Measurements from ENCODE around the gene KAZALD1. TPM values are rescaled to one million over a fixed set of nuclear protein-coding genes. Genes with fewer than 3 reads are reported as not detected.

The KAZALD1 gene
- total RNA-seq, 1 experiment from 2014 or later = 16.0 TPM

GRCh38 chr10:101043363-101043707, 18.5 kb upstream of the KAZALD1 start:
- no peaks in the 10 kb centered on the region for H3K9me3 ChIP-seq (ENCODE audit: control insufficient read depth in 1 of 2, insufficient read depth in 1 of 2, low read depth in 1 of 2, low read length in 2 of 2)
- RAD21 ChIA-PET (ENCODE audit: low non-redundant PET in 1 of 2, low total read pairs in 2 of 2, uncharacterized antibody in 2 of 2, unreplicated experiment in 2 of 2) = interaction anchor here (0.5 to 3.3 kb wide), 6 partner anchors 15 to 893 kb away, joined by 4 to 23 read pairs (median 6); no protein-coding TSS in a partner anchor
- H3K27ac ChIP-seq (ENCODE audit: low read depth, low read length) = peak overlapping the region; percentile 84
- H3K4me1 ChIP-seq (ENCODE audit: control insufficient read depth in 1 of 2, insufficient read depth in 2 of 2, low read length in 2 of 2) = peaks cover 26 to 33% of the 10 kb centered on the region in 2 experiments
- DNase-seq (ENCODE audit: low read depth, low spot score) (no peak), ATAC-seq (peak; percentile 4)
- peak overlapping the region; percentile 55 to 59 for H3K4me3 ChIP-seq (replicated peaks in 1 of 2; ENCODE audit: low read depth in 1 of 2, low read length in 2 of 2)
- CTCF ChIA-PET = interaction anchor here (0.9 to 5.4 kb wide), 17 partner anchors 9 to 797 kb away, joined by 3 to 118 read pairs (median 12); partner anchors contain the start of genes KAZALD1, PDZD7 and SFXN3
- peak overlapping the region; percentile 82 for H3K4me2 ChIP-seq (ENCODE audit: low read length)
- H3K79me2 ChIP-seq (ENCODE audit: insufficient read depth, low read length) = peaks cover 15% of the 10 kb centered on the region; the same call in 1 of the 2 replicates
- no peaks in the 10 kb centered on the region for H3K9me2 ChIP-seq (ENCODE audit: insufficient read depth)
- peaks cover 0 to 5% of the 10 kb centered on the region in 2 experiments; a peak in 1 of 4 replicates for H3K36me3 ChIP-seq (ENCODE audit: control insufficient read depth in 1 of 2, insufficient read depth in 2 of 2, low read length in 2 of 2)
- peak overlapping the region; percentile 77 for H3K9ac ChIP-seq (ENCODE audit: low read length)
- intact Hi-C loops (cut with micrococcal nuclease) = loop anchor here (2.0 kb wide), 1 partner anchor 17 kb away; the partner anchor contains the start of gene KAZALD1
- TF ChIP-seq CEBPB (IDR thresholded peaks at IDR 0.05; ENCODE audit: low read depth) = no peak
- TF ChIP-seq ZFX (IDR thresholded peaks at IDR 0.05) = 0 out of 2 replicates have a peak, but pooled peaks have one; percentile 22
- H4K20me1 ChIP-seq (ENCODE audit: insufficient read depth) = no peaks in the 10 kb centered on the region
- no TSS peak for BruUV-seq (replicated peaks)
- POLR2A ChIA-PET = interaction anchor here (1.1 to 2.5 kb wide), 12 partner anchors 9 to 99 kb away, joined by 4 to 33 read pairs (median 6); partner anchors contain the start of genes KAZALD1, PDZD7 and SFXN3
- H2AFZ ChIP-seq (ENCODE audit: low read depth, low read length, poor library complexity, severe bottlenecking) = peak overlapping the region; percentile 26
- no peaks in the 10 kb centered on the region for H3K27me3 ChIP-seq (ENCODE audit: insufficient read depth, low read length)

- peaks cover 0 to 3% of the 10 kb centered on the region in 2 experiments; a peak in 1 of 4 replicates for H3K36me3 ChIP-seq (ENCODE audit: control insufficient read depth in 1 of 2, insufficient read depth in 2 of 2, low read length in 2 of 2)
- DNase-seq (ENCODE audit: low read depth, low spot score) = no peak
- no peaks in the 10 kb centered on the region for H3K9me3 ChIP-seq (ENCODE audit: control insufficient read depth in 1 of 2, insufficient read depth in 1 of 2, low read depth in 1 of 2, low read length in 2 of 2)
- CTCF ChIA-PET = interaction anchor here (1.4 to 5.4 kb wide), 10 partner anchors 8 to 796 kb away, joined by 3 to 118 read pairs (median 44); partner anchors contain the start of genes KAZALD1, PDZD7 and SFXN3
- intact Hi-C loops (cut with micrococcal nuclease) = no loop called here
- peak overlapping the region; percentile 82 for H3K4me2 ChIP-seq (ENCODE audit: low read length)
- no peak overlapping the region for H3K4me3 ChIP-seq (replicated peaks in 1 of 2; ENCODE audit: low read depth in 1 of 2, low read length in 2 of 2)
- TF ChIP-seq ATF3 (IDR thresholded peaks at IDR 0.05) (no peak), EGR1 (IDR thresholded peaks at IDR 0.05; ENCODE audit: low read depth) (no peak)
- peaks cover 20% of the 10 kb centered on the region; the same call in 1 of the 2 replicates for H3K79me2 ChIP-seq (ENCODE audit: insufficient read depth, low read length)
- ATAC-seq = no peak
- peak overlapping the region; percentile 84; the same call in 1 of the 2 replicates for H3K27ac ChIP-seq (ENCODE audit: low read depth, low read length)
- POLR2A ChIA-PET = interaction anchor here (1.7 to 2.1 kb wide), 7 partner anchors 8 to 25 kb away, joined by 4 to 33 read pairs (median 7); partner anchors contain the start of genes KAZALD1, PDZD7 and SFXN3
- H3K27me3 ChIP-seq (ENCODE audit: insufficient read depth, low read length) = no peaks in the 10 kb centered on the region
- no peaks in the 10 kb centered on the region for H4K20me1 ChIP-seq (ENCODE audit: insufficient read depth)
- H2AFZ ChIP-seq (ENCODE audit: low read depth, low read length, poor library complexity, severe bottlenecking) = no peak overlapping the region
- peak overlapping the region; percentile 77 for H3K9ac ChIP-seq (ENCODE audit: low read length)
- BruUV-seq (replicated peaks) = no TSS peak
- peaks cover 26 to 33% of the 10 kb centered on the region in 2 experiments for H3K4me1 ChIP-seq (ENCODE audit: control insufficient read depth in 1 of 2, insufficient read depth in 2 of 2, low read length in 2 of 2)
- RAD21 ChIA-PET (ENCODE audit: low non-redundant PET in 1 of 2, low total read pairs in 2 of 2, uncharacterized antibody in 2 of 2, unreplicated experiment in 2 of 2) = interaction anchor here in 1 of 2 experiments (3.3 kb wide), 1 partner anchor 98 kb away, joined by 23 read pairs; no protein-coding TSS in a partner anchor
- H3K9me2 ChIP-seq (ENCODE audit: insufficient read depth) = no peaks in the 10 kb centered on the region
These were observed 17.7 kb upstream of the KAZALD1 start for GRCh38 chr10:101044117-101044516.

Data from HCT116 (cell line).